DOHH2 (cell line): ENCODE measurements around the gene DNM1L.

Source experiments
- H3F3A ChIP-seq: fragments of 200-600 bp; sonication (generic), shearing (Covaris generic); 2 replicates; pipeline ENCODE4 v1.6.0; 2016; ENCODE audit warnings: antibody characterized with exemption, mild to moderate bottlenecking; ENCODE audit not compliant: control insufficient read depth, insufficient read depth
- H3K27ac ChIP-seq: fragments of 200-600 bp; sonication (generic); 2 replicates; pipeline ENCODE4 v1.5.1; 2014; ENCODE audit warnings: low read depth, mild to moderate bottlenecking, low read length, moderate library complexity
- H3K27me3 ChIP-seq: fragments of 200-600 bp; sonication (generic); 2 replicates; pipeline ENCODE4 v1.6.1; 2014; ENCODE audit warnings: mild to moderate bottlenecking, low read length, mixed read lengths; ENCODE audit not compliant: control insufficient read depth
- H3K36me3 ChIP-seq: fragments of 200-600 bp; sonication (generic); 2 replicates; pipeline ENCODE4 v1.6.1; 2014; ENCODE audit warnings: mild to moderate bottlenecking, low read length, moderate library complexity, mixed read lengths; ENCODE audit not compliant: control insufficient read depth
- H3K4me1 ChIP-seq: fragments of 200-600 bp; sonication (generic); 2 replicates; pipeline ENCODE4 v1.6.1; 2014; ENCODE audit warnings: mild to moderate bottlenecking, low read length, mixed read lengths; ENCODE audit not compliant: control insufficient read depth
- H3K4me2 ChIP-seq: fragments of 200-600 bp; sonication (generic); 2 replicates; pipeline ENCODE4 v1.6.0; 2014; ENCODE audit warnings: mild to moderate bottlenecking, low read length, moderate library complexity
- H3K4me3 ChIP-seq: fragments of 200-600 bp; sonication (generic); 2 replicates; pipeline ENCODE4 v1.5.1; 2014; ENCODE audit warnings: mild to moderate bottlenecking, low read length, mixed read lengths
- H3K79me2 ChIP-seq: fragments of 200-600 bp; sonication (generic); 2 replicates; pipeline ENCODE4 v1.6.1; 2014; ENCODE audit warnings: mild to moderate bottlenecking, low read length, mixed read lengths; ENCODE audit not compliant: control insufficient read depth
- H3K9me2 ChIP-seq: fragments of 200-600 bp; sonication (generic); replicated peaks from 2 replicates; pipeline ENCODE4 v1.6.1; 2014; ENCODE audit warnings: mild to moderate bottlenecking, low read length, mixed read lengths; ENCODE audit not compliant: control insufficient read depth
- H3K9me3 ChIP-seq: fragments of 200-600 bp; sonication (generic); 2 replicates; pipeline ENCODE4 v1.6.1; 2014; ENCODE audit warnings: antibody characterized with exemption, low read length, mixed read lengths; ENCODE audit not compliant: control insufficient read depth, insufficient read depth
- H4K20me1 ChIP-seq: fragments of 200-600 bp; sonication (generic); 2 replicates; pipeline ENCODE4 v1.6.0; 2014; ENCODE audit warnings: low read depth, mild to moderate bottlenecking, antibody characterized with exemption, low read length, moderate library complexity; ENCODE audit not compliant: control insufficient read depth, insufficient read depth
- CTCF ChIP-seq: fragments of 200-600 bp; sonication (generic); IDR thresholded peaks from one replicate; pipeline ENCODE4 v1.5.1; 2014; ENCODE audit warnings: antibody characterized with exemption, mild to moderate bottlenecking, low read depth, low read length; ENCODE audit not compliant: poor library complexity, severe bottlenecking
- EZH2phosphoT487 ChIP-seq: fragments of 200-600 bp; sonication (generic); IDR thresholded peaks from 2 replicates; pipeline ENCODE4 v1.6.1; 2017; ENCODE audit warnings: borderline replicate concordance, mild to moderate bottlenecking, antibody characterized with exemption, low read length, moderate library complexity, mixed read lengths

The DNM1L gene

GRCh38 chr12:32788405-32788804 is 109.3 kb downstream of the DNM1L start:
- 0 out of 2 replicates have a peak, but pooled peaks cover 6% of the 10 kb centered on the region for H3K27me3 ChIP-seq
- no peaks in the 10 kb centered on the region for H3K79me2 ChIP-seq
- TF ChIP-seq EZH2phosphoT487 (no peak), CTCF (no peak)
- no peaks in the 10 kb centered on the region for H4K20me1 ChIP-seq
- no peak overlapping the region for H3K4me2 ChIP-seq
- no peaks in the 10 kb centered on the region for H3F3A ChIP-seq
- H3K4me3 ChIP-seq: no peak overlapping the region
- H3K4me1 ChIP-seq: no peaks in the 10 kb centered on the region
- H3K9me3 ChIP-seq: no peaks in the 10 kb centered on the region
- H3K9me2 ChIP-seq: no peaks in the 10 kb centered on the region
- H3K27ac ChIP-seq: no peak overlapping the region
- no peaks in the 10 kb centered on the region for H3K36me3 ChIP-seq

- H3K4me1 ChIP-seq: no peaks in the 10 kb centered on the region
- no peaks in the 10 kb centered on the region for H3F3A ChIP-seq
- no peaks in the 10 kb centered on the region for H3K36me3 ChIP-seq
- no peaks in the 10 kb centered on the region for H3K79me2 ChIP-seq
- no peak overlapping the region for H3K27ac ChIP-seq
- TF ChIP-seq EZH2phosphoT487 (no peak), CTCF (no peak)
- H3K4me3 ChIP-seq: no peak overlapping the region
- no peaks in the 10 kb centered on the region for H3K9me3 ChIP-seq
- H3K4me2 ChIP-seq: no peak overlapping the region
- no peaks in the 10 kb centered on the region for H4K20me1 ChIP-seq
- 0 out of 2 replicates have a peak, but pooled peaks cover 6% of the 10 kb centered on the region for H3K27me3 ChIP-seq
- no peaks in the 10 kb centered on the region for H3K9me2 ChIP-seq
Measured at GRCh38 chr12:32789446-32789845, 110.3 kb downstream of the DNM1L start.

- H3K79me2 ChIP-seq: no peaks in the 10 kb centered on the region
- H3K4me3 ChIP-seq: no peak overlapping the region
- H3F3A ChIP-seq: no peaks in the 10 kb centered on the region
- H3K9me2 ChIP-seq: no peaks in the 10 kb centered on the region
- H3K9me3 ChIP-seq: no peaks in the 10 kb centered on the region
- no peaks in the 10 kb centered on the region for H4K20me1 ChIP-seq
- H3K27ac ChIP-seq: no peak overlapping the region
- 0 out of 2 replicates have a peak, but pooled peaks cover 6% of the 10 kb centered on the region for H3K27me3 ChIP-seq
- no peak overlapping the region for H3K4me2 ChIP-seq
- H3K36me3 ChIP-seq: no peaks in the 10 kb centered on the region
- TF ChIP-seq CTCF (no peak), EZH2phosphoT487 (no peak)
- no peaks in the 10 kb centered on the region for H3K4me1 ChIP-seq
Measured at GRCh38 chr12:32789916-32790315, 110.8 kb downstream of the DNM1L start.
